ENCODE results near the gene CRTC1.

Gene CRTC1

GRCh38 chr19:18771328-18772242, 88.1 kb downstream of the CRTC1 start:
- Histone ChIP-seq H3K27ac (ENCODE audit: low read length) (no peak overlapping the region), H3K36me3 (ENCODE audit: control insufficient read depth in 2 of 2, insufficient read depth in 2 of 2, low read length in 2 of 2) (no peaks in the 10 kb centered on the region), H3K27me3 (ENCODE audit: control insufficient read depth in 1 of 2, insufficient read depth in 2 of 2, low read length in 2 of 2) (no peaks in the 10 kb centered on the region), H3K9me3 (ENCODE audit: control insufficient read depth in 2 of 2, low read length in 2 of 2) (no peaks in the 10 kb centered on the region), H3K9ac (ENCODE audit: low read length in 2 of 2) (no peak overlapping the region), H3K4me1 (ENCODE audit: control insufficient read depth, insufficient read depth, low read length) (peaks cover 2% of the 10 kb centered on the region), H3K4me3 (ENCODE audit: low read length in 2 of 2) (no peak overlapping the region)

- Histone ChIP-seq H3K9me3 (ENCODE audit: control insufficient read depth in 2 of 2, low read length in 2 of 2) (no peaks in the 10 kb centered on the region), H3K4me3 (ENCODE audit: low read length in 2 of 2) (no peak overlapping the region), H3K36me3 (ENCODE audit: control insufficient read depth in 2 of 2, insufficient read depth in 2 of 2, low read length in 2 of 2) (no peaks in the 10 kb centered on the region), H3K27ac (ENCODE audit: low read length) (no peak overlapping the region), H3K4me1 (ENCODE audit: control insufficient read depth, insufficient read depth, low read length) (peaks cover 4% of the 10 kb centered on the region), H3K27me3 (ENCODE audit: control insufficient read depth in 1 of 2, insufficient read depth in 2 of 2, low read length in 2 of 2) (no peaks in the 10 kb centered on the region), H3K9ac (ENCODE audit: low read length in 2 of 2) (no peak overlapping the region)
Observed at GRCh38 chr19:18772620-18773587, 89.4 kb downstream of the CRTC1 start.

GRCh38 chr19:18773682-18774081, 90.2 kb downstream of the CRTC1 start:
- no peaks in the 10 kb centered on the region for H3K27me3 ChIP-seq (ENCODE audit: control insufficient read depth in 1 of 2, insufficient read depth in 2 of 2, low read length in 2 of 2)
- H3K4me1 ChIP-seq (ENCODE audit: control insufficient read depth, insufficient read depth, low read length): peaks cover 4% of the 10 kb centered on the region
- H3K36me3 ChIP-seq (ENCODE audit: control insufficient read depth in 2 of 2, insufficient read depth in 2 of 2, low read length in 2 of 2): no peaks in the 10 kb centered on the region
- H3K9ac ChIP-seq (ENCODE audit: low read length in 2 of 2): no peak overlapping the region
- no peak overlapping the region for H3K27ac ChIP-seq (ENCODE audit: low read length)
- no peak overlapping the region for H3K4me3 ChIP-seq (ENCODE audit: low read length in 2 of 2)
- no peaks in the 10 kb centered on the region for H3K9me3 ChIP-seq (ENCODE audit: control insufficient read depth in 2 of 2, low read length in 2 of 2)

- H3K36me3 ChIP-seq (ENCODE audit: control insufficient read depth in 2 of 2, insufficient read depth in 2 of 2, low read length in 2 of 2): no peaks in the 10 kb centered on the region
- H3K27ac ChIP-seq (ENCODE audit: low read length): no peak overlapping the region
- no peak overlapping the region for H3K4me3 ChIP-seq (ENCODE audit: low read length in 2 of 2)
- H3K9me3 ChIP-seq (ENCODE audit: control insufficient read depth in 2 of 2, low read length in 2 of 2): no peaks in the 10 kb centered on the region
- peaks cover 4% of the 10 kb centered on the region for H3K4me1 ChIP-seq (ENCODE audit: control insufficient read depth, insufficient read depth, low read length)
- peaks cover 0 to 2% of the 10 kb centered on the region in 2 donors for H3K27me3 ChIP-seq (ENCODE audit: control insufficient read depth in 1 of 2, insufficient read depth in 2 of 2, low read length in 2 of 2)
- no peak overlapping the region for H3K9ac ChIP-seq (ENCODE audit: low read length in 2 of 2)
Observed at GRCh38 chr19:18774107-18774506, 90.6 kb downstream of the CRTC1 start.

GRCh38 chr19:18774782-18775444, 91.4 kb downstream of the CRTC1 start:
- Histone ChIP-seq H3K9me3 (ENCODE audit: control insufficient read depth in 2 of 2, low read length in 2 of 2) (no peaks in the 10 kb centered on the region), H3K27me3 (ENCODE audit: control insufficient read depth in 1 of 2, insufficient read depth in 2 of 2, low read length in 2 of 2) (peaks cover 0 to 2% of the 10 kb centered on the region in 2 donors), H3K27ac (ENCODE audit: low read length) (no peak overlapping the region)

GRCh38 chr19:18775586-18776287, 92.3 kb downstream of the CRTC1 start:
- no peak overlapping the region for H3K9ac ChIP-seq (ENCODE audit: low read length in 2 of 2)
- no peak overlapping the region for H3K4me3 ChIP-seq (ENCODE audit: low read length in 2 of 2)
- no peaks in the 10 kb centered on the region for H3K9me3 ChIP-seq (ENCODE audit: control insufficient read depth in 2 of 2, low read length in 2 of 2)
- peaks cover 0 to 2% of the 10 kb centered on the region in 2 donors for H3K27me3 ChIP-seq (ENCODE audit: control insufficient read depth in 1 of 2, insufficient read depth in 2 of 2, low read length in 2 of 2)
- H3K27ac ChIP-seq (ENCODE audit: low read length): no peak overlapping the region
- peaks cover 4% of the 10 kb centered on the region for H3K4me1 ChIP-seq (ENCODE audit: control insufficient read depth, insufficient read depth, low read length)
- no peaks in the 10 kb centered on the region for H3K36me3 ChIP-seq (ENCODE audit: control insufficient read depth in 2 of 2, insufficient read depth in 2 of 2, low read length in 2 of 2)

More at GRCh38 chr19:18774782-18775444, 91.4 kb downstream of the CRTC1 start:
- no peak overlapping the region for H3K4me3 ChIP-seq (ENCODE audit: low read length in 2 of 2)
- no peaks in the 10 kb centered on the region for H3K36me3 ChIP-seq (ENCODE audit: control insufficient read depth in 2 of 2, insufficient read depth in 2 of 2, low read length in 2 of 2)
- no peak overlapping the region for H3K9ac ChIP-seq (ENCODE audit: low read length in 2 of 2)
- peaks cover 4% of the 10 kb centered on the region for H3K4me1 ChIP-seq (ENCODE audit: control insufficient read depth, insufficient read depth, low read length)

GRCh38 chr19:18776288-18776594, 92.8 kb downstream of the CRTC1 start:
- Histone ChIP-seq H3K27ac (ENCODE audit: low read length) (no peak overlapping the region), H3K4me3 (ENCODE audit: low read length in 2 of 2) (no peak overlapping the region), H3K27me3 (ENCODE audit: control insufficient read depth in 1 of 2, insufficient read depth in 2 of 2, low read length in 2 of 2) (peaks cover 0 to 2% of the 10 kb centered on the region in 2 donors), H3K4me1 (ENCODE audit: control insufficient read depth, insufficient read depth, low read length) (peaks cover 4% of the 10 kb centered on the region), H3K9me3 (ENCODE audit: control insufficient read depth in 2 of 2, low read length in 2 of 2) (no peaks in the 10 kb centered on the region), H3K36me3 (ENCODE audit: control insufficient read depth in 2 of 2, insufficient read depth in 2 of 2, low read length in 2 of 2) (no peaks in the 10 kb centered on the region), H3K9ac (ENCODE audit: low read length in 2 of 2) (no peak overlapping the region)

- Histone ChIP-seq H3K9ac (ENCODE audit: low read length in 2 of 2) (no peak overlapping the region), H3K4me3 (ENCODE audit: low read length in 2 of 2) (no peak overlapping the region), H3K36me3 (ENCODE audit: control insufficient read depth in 2 of 2, insufficient read depth in 2 of 2, low read length in 2 of 2) (no peaks in the 10 kb centered on the region), H3K4me1 (ENCODE audit: control insufficient read depth, insufficient read depth, low read length) (peaks cover 4% of the 10 kb centered on the region), H3K27me3 (ENCODE audit: control insufficient read depth in 1 of 2, insufficient read depth in 2 of 2, low read length in 2 of 2) (peaks cover 0 to 2% of the 10 kb centered on the region in 2 donors), H3K9me3 (ENCODE audit: control insufficient read depth in 2 of 2, low read length in 2 of 2) (no peaks in the 10 kb centered on the region), H3K27ac (ENCODE audit: low read length) (no peak overlapping the region)
Observed at GRCh38 chr19:18776736-18777135, 93.3 kb downstream of the CRTC1 start.

GRCh38 chr19:18777301-18778075, 94.0 kb downstream of the CRTC1 start:
- Histone ChIP-seq H3K4me3 (ENCODE audit: low read length in 2 of 2) (no peak overlapping the region), H3K27me3 (ENCODE audit: control insufficient read depth in 1 of 2, insufficient read depth in 2 of 2, low read length in 2 of 2) (peaks cover 0 to 2% of the 10 kb centered on the region in 2 donors)

More at GRCh38 chr19:18777301-18778075, 94.0 kb downstream of the CRTC1 start:
- peaks cover 4% of the 10 kb centered on the region for H3K4me1 ChIP-seq (ENCODE audit: control insufficient read depth, insufficient read depth, low read length)
- H3K9me3 ChIP-seq (ENCODE audit: control insufficient read depth in 2 of 2, low read length in 2 of 2): no peaks in the 10 kb centered on the region
- H3K27ac ChIP-seq (ENCODE audit: low read length): no peak overlapping the region
- no peak overlapping the region for H3K9ac ChIP-seq (ENCODE audit: low read length in 2 of 2)
- H3K36me3 ChIP-seq (ENCODE audit: control insufficient read depth in 2 of 2, insufficient read depth in 2 of 2, low read length in 2 of 2): no peaks in the 10 kb centered on the region

Measured in stomach smooth muscle (tissue), 2 donors.